HFFc6 (cell line): ENCODE measurements around the gene NXPH4. TPM values are rescaled to one million over a fixed set of nuclear protein-coding genes. Genes with fewer than 3 reads are reported as not detected.

Source experiments
- DNase-seq: peaks from one replicate; pipeline ENCODE4 v3.0.0-alpha.2; 2018
- H3K27ac Mint-ChIP-seq: 2 replicates; pipeline ENCODE4 v1.8.0; 2020; ENCODE audit warnings: mild to moderate bottlenecking, mixed read lengths
- H3K27me3 Mint-ChIP-seq: 2 replicates; pipeline ENCODE4 v1.8.0; 2021; ENCODE audit warnings: mild to moderate bottlenecking, moderate library complexity, mixed read lengths; ENCODE audit not compliant: insufficient read depth
- H3K36me3 Mint-ChIP-seq: 2 replicates; pipeline ENCODE4 v1.8.0; 2021; ENCODE audit warnings: low read depth, mixed read lengths
- H3K4me1 Mint-ChIP-seq: 2 replicates; pipeline ENCODE4 v1.8.0; 2020; ENCODE audit warnings: low read depth, mixed read lengths
- H3K4me3 Mint-ChIP-seq: 2 replicates; pipeline ENCODE4 v1.8.0; 2020; ENCODE audit warnings: mild to moderate bottlenecking, moderate library complexity, mixed read lengths
- H3K9me3 Mint-ChIP-seq: 2 replicates; pipeline ENCODE4 v1.8.0; 2020; ENCODE audit warnings: mild to moderate bottlenecking, mixed read lengths
- CTCF ChIP-seq: fragments of 200-600 bp; sonication (generic); IDR thresholded peaks from 2 replicates; pipeline ENCODE4 v1.5.0; 2021; ENCODE audit warnings: antibody characterized with exemption, mild to moderate bottlenecking
- long read RNA-seq: library from polyadenylated mRNA; unstranded; transcript quantifications from one replicate; pipeline ENCODE4 v2.0.0, GENCODE V29; 2019
- total RNA-seq, 6 experiments: library from RNA; stranded (reverse); fragmentation: NEBNext Ultra II Directional; extraction: Animal tissue kit (Norgen Biotek cat#: 25700); gene quantifications; 2 replicates in 1 of 6; 3 replicates in 5 of 6; pipeline ENCODE4 v1.2.3, GENCODE V29; 2021

NXPH4 gene
- total RNA-seq: 1 to 10 TPM; 2.9 to 8.2 (median 3.9) TPM
- long read RNA-seq: 0 reads

GRCh38 chr12:57216014-57216911, at the start of gene NXPH4:
Gene NXPH4, plus strand, starts transcription at chr12:57216794. Its CDS starts 176 bp downstream, at chr12:57216970.
- H3K36me3 Mint-ChIP-seq: 0 out of 2 replicates have a peak, but pooled peaks cover 9% of the 10 kb centered on the region
- DNase-seq: no peak
- H3K27me3 Mint-ChIP-seq: peaks cover 45% of the 10 kb centered on the region
- peak within 1 kb of the TSS; percentile 39 for H3K27ac Mint-ChIP-seq
- no peaks in the 10 kb centered on the region for H3K9me3 Mint-ChIP-seq
- no peak for TF ChIP-seq CTCF
- H3K4me1 Mint-ChIP-seq: peaks cover 44% of the 10 kb centered on the region
- peak within 1 kb of the TSS; percentile 79 for H3K4me3 Mint-ChIP-seq

GRCh38 chr12:57166971-57167371, 49.6 kb upstream of the NXPH4 start:
- DNase-seq: peak; percentile 85
- peaks cover 59% of the 10 kb centered on the region for H3K4me1 Mint-ChIP-seq
- TF ChIP-seq CTCF: no peak
- peaks cover 57% of the 10 kb centered on the region for H3K36me3 Mint-ChIP-seq
- peaks cover 17% of the 10 kb centered on the region for H3K27me3 Mint-ChIP-seq
- peak overlapping the region; percentile 67 for H3K4me3 Mint-ChIP-seq
- H3K9me3 Mint-ChIP-seq: no peaks in the 10 kb centered on the region
- peak overlapping the region; percentile 92 for H3K27ac Mint-ChIP-seq

DNA sequence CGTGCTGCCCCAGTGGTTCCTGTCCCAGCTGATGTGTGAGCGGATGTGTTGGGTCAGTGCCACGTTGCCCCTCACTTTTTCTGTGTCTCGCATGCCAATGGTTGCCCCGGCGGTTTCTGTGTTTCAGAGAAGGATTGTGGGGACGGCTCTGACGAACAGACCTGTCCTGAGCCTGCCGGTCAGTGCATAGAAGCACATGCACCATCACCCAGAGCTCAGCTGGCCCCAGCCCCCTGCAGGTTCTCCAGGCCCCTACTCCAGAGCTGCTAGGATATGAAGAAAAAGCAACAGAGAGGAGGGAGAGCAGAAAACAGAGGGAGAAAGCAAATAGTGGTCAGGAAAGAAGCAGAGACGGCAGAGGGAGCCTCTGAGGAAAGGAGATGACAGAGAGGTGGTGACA, 48.5 kb upstream of the NXPH4 start:
- no peak for DNase-seq
- peaks cover 19% of the 10 kb centered on the region for H3K27me3 Mint-ChIP-seq
- no peak overlapping the region for H3K4me3 Mint-ChIP-seq
- H3K9me3 Mint-ChIP-seq: peaks cover 1% of the 10 kb centered on the region; the same call in 1 of the 2 replicates
- 0 out of 2 replicates have a peak, but pooled peaks have one; percentile 19 for TF ChIP-seq CTCF
- H3K36me3 Mint-ChIP-seq: peaks cover 57% of the 10 kb centered on the region
- peaks cover 67% of the 10 kb centered on the region for H3K4me1 Mint-ChIP-seq
- H3K27ac Mint-ChIP-seq: peak overlapping the region; percentile 45; the same call in 1 of the 2 replicates

DNA sequence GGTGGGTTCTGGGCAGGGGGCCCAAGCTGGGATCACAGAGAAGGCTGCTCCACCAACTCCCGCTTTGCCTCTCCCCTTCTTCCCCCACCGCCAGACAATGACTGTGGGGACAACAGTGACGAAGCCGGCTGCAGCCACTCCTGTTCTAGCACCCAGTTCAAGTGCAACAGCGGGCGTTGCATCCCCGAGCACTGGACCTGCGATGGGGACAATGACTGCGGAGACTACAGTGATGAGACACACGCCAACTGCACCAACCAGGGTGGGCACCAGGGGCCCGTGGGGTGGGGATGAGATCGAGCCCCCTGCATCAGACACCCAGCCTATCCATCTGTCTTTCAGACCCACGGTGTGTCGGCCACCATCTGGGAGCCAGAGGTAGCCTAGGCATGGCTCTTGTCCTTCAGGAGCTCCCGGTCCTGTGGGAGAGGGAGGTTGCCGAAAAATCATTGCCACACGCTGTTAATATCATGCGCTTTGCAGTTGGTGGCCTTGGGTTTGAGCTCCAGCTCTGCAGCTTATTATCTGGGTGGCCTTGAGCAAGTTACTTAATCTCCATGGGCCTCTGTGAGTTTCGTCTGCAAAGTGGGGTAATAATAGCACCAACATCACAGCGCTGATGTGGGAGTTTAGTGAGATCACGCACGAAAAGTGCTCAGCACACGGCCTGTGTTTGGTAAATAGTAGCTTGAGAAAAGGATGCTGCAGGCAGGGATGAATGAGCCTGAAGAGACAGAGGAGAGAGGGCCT, 47.4 kb upstream of the NXPH4 start:
- no peak overlapping the region for H3K4me3 Mint-ChIP-seq
- H3K27ac Mint-ChIP-seq: peak overlapping the region; percentile 33; the same call in 1 of the 2 replicates
- peaks cover 59% of the 10 kb centered on the region for H3K36me3 Mint-ChIP-seq
- DNase-seq: no peak
- peaks cover 21% of the 10 kb centered on the region for H3K27me3 Mint-ChIP-seq
- peaks cover 3% of the 10 kb centered on the region; the same call in 1 of the 2 replicates for H3K9me3 Mint-ChIP-seq
- no peak for TF ChIP-seq CTCF
- H3K4me1 Mint-ChIP-seq: peaks cover 69% of the 10 kb centered on the region

DNA sequence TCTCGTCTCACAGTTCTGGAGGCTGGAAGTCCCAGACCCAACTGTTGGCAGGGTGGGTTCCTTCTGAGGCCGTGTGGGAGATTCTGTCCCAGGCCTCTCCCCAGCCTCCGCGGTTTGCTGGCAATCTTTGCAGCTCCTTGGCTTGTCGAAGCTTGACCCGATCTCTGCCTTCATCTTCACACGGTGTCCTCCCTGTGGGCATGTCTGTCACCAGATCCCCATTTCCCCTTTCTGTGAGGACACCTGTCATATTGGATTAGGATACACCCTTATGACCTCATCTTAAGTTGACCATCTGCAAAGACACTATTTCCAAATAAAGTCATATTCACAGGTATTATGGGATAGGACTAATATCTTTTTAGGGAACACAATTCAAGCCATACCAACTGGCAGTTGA, 46.6 kb upstream of the NXPH4 start:
- peaks cover 61% of the 10 kb centered on the region for H3K4me1 Mint-ChIP-seq

More for the DNA sequence above, 46.6 kb upstream of the NXPH4 start:
- Mint-ChIP-seq H3K27ac (peak overlapping the region; percentile 29; the same call in 1 of the 2 replicates), H3K36me3 (peaks cover 51% of the 10 kb centered on the region), H3K9me3 (peaks cover 3% of the 10 kb centered on the region; the same call in 1 of the 2 replicates), H3K4me3 (no peak overlapping the region), H3K27me3 (peaks cover 16% of the 10 kb centered on the region)
- DNase-seq: no peak
- no peak for TF ChIP-seq CTCF
